Erythroblast (primary cell): ENCODE data around the gene SLC35F5.
"Not testable (repeated sequence)": the region's sequence is repeated elsewhere in the genome, so short reads cannot be mapped to it uniquely, and the experiment has no call there.

Experiments used
- DNase-seq, 2 experiments: peaks; one replicate each; lab custom pipeline; 2025; lab: John Stamatoyannopoulos, UW
- GATA1 ChIP-seq: IDR thresholded peaks from 2 replicates; pipeline ENCODE4 v1.6.1; 2011; ENCODE audit warnings: low read depth, mild to moderate bottlenecking, control low read depth, low read length, moderate library complexity
- POLR2A ChIP-seq: IDR thresholded peaks from 2 replicates; pipeline ENCODE4 v1.6.1; 2011; ENCODE audit warnings: mild to moderate bottlenecking, low read length

Gene SLC35F5

DNA sequence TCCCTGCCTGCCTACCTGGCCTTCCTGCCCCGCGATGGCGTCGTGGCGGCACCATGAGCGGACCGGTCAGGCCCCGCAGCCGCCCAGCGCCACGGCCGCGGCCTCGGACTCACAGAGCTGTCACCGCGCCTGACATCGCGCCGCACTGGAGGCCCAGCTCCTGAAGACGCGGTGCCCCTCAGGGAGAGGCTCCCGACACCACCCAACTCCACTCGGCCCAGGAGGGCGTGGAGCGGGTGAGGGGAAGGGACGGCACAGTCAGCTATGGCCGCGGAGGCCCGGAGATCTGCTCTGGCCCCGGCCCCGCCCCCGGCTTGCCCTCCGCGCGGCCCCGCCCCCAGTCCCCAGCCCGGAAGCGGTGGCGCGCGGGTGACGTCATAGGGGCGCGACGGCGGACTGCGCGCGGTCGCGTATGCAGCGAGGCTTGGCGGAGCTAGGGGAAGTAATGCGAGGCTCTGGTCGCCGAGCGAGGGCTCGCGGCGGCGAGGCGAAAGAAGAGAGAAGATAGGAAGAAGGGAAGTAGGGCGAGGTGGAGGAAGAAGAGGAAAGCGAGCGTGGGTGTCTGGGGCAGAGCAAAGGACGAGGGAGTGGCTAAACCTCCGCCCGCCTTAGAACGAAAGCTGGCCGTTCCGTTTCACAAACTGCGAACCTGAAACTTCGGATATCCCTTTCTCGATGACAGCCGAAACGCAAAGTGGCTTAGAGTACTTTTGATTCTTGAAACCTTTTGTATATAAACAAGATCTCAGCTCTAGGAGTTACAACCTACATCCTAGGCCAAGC lies at the start of gene SLC35F5:
Gene SLC35F5 (minus strand): TSS at position 288 of the 783 bp plus-strand sequence. CDS start 233 bp downstream, at position 55.
- TF ChIP-seq POLR2A (peak; percentile 94), GATA1 (no peak)
- DNase-seq = peak; percentile 95 to 98

- DNase-seq = no peak
- TF ChIP-seq GATA1 (no peak), POLR2A (no peak)
Observed at GRCh38 chr2:113799375-113799774, 42.9 kb upstream of the SLC35F5 start.

GRCh38 chr2:113797237-113797636 lies 40.8 kb upstream of the SLC35F5 start:
- TF ChIP-seq GATA1 = no peak
- TF ChIP-seq POLR2A = no peak

GRCh38 chr2:113796592-113797175 lies 40.2 kb upstream of the SLC35F5 start:
- no peak for DNase-seq
- TF ChIP-seq POLR2A (no peak), GATA1 (no peak)

More at GRCh38 chr2:113797237-113797636, 40.8 kb upstream of the SLC35F5 start:
- DNase-seq = no peak

GRCh38 chr2:113795405-113795920 lies 39.0 kb upstream of the SLC35F5 start:
- no peak for TF ChIP-seq POLR2A
- no peak for TF ChIP-seq GATA1
- DNase-seq = no peak

- no peak for DNase-seq
- TF ChIP-seq GATA1 = no peak
- no peak for TF ChIP-seq POLR2A
Observed at GRCh38 chr2:113791697-113792590, 35.5 kb upstream of the SLC35F5 start.

GRCh38 chr2:113784823-113785744 lies 28.6 kb upstream of the SLC35F5 start:
- DNase-seq = no peak
- no peak for TF ChIP-seq POLR2A
- no peak for TF ChIP-seq GATA1

DNA sequence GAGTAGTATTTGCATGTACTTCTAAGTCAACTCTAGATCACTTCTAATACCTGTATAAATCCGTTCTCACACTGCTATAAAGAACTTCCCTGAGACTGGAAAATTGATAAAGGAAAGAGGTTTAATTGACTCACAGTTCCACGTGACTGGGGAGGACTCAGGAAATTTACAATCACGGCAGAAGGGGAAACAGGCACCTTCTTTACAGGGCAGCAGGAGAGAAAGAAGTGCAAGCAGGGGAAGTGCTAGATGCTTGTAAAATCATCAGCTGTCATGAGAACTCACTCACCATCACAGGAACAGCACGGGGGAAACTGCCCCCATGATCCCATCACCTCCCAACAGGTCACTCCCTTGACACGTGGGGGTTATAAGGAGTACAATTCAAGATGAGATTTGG lies 24.0 kb upstream of the SLC35F5 start:
- TF ChIP-seq POLR2A = no peak
- TF ChIP-seq GATA1 = no peak
- no peak for DNase-seq

DNA sequence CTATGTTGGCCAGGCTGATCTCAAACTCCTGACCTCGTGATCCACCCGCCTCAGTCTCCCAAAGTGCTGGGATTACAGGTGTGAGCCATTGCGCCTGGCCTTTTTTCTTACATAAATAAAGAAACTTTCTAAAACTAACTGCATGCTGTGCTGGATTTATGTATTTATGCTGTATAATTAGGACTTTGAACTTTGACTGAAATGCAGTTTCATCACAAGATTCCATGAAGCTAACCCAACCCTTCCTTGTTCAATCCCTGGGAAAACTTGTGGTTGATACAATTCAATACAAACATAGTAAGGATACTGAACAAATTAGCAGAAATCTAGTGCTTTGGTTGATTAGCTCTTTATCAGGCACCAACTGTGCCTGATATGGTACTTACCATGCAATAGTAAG lies 20.9 kb upstream of the SLC35F5 start:
- DNase-seq = no peak
- TF ChIP-seq GATA1 = no peak
- no peak for TF ChIP-seq POLR2A

GRCh38 chr2:113776949-113777348 lies 20.5 kb upstream of the SLC35F5 start:
- TF ChIP-seq POLR2A = no peak
- TF ChIP-seq GATA1 = no peak
- no peak for DNase-seq

DNA sequence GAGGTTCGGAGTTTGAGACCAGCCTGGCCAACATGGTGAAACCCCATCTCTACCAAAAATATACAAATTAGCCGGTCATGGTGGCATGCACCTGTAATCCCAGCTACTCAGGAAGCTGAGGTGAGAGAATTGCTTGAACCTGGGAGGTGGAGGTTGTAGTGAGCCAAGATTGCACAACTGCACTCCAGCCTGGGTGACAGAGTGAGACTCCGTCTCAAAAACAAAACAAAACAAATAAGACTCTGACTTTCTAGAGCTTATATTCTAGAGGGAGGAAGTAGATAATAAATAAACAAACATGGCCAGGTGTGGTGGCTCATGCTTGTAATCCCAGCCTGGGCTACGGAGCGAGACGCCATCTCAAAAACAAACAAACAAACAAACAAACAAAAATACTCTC lies 18.2 kb upstream of the SLC35F5 start:
- not testable (repeated sequence) for DNase-seq

- TF ChIP-seq POLR2A (no peak), GATA1 (no peak)
Observed at GRCh38 chr2:113770929-113771328, 14.5 kb upstream of the SLC35F5 start.

More at GRCh38 chr2:113770929-113771328, 14.5 kb upstream of the SLC35F5 start:
- no peak for DNase-seq
